ENCODE results near the gene CYB5R4.

- TF ChIP-seq POLR2AphosphoS5 (IDR thresholded peaks at IDR 0.05; ENCODE audit: low read depth, low read length) (no peak), POLR2A (IDR thresholded peaks at IDR 0.05; ENCODE audit: borderline replicate concordance, extremely low read depth, insufficient read depth, insufficient read length) (no peak), EGR1 (IDR thresholded peaks at IDR 0.05; ENCODE audit: low read depth) (no peak), CTCF (IDR thresholded peaks at IDR 0.05 in 2 of 3, conservative IDR thresholded peaks at IDR 0.05 in 1 of 3; ENCODE audit: borderline replicate concordance in 1 of 3, insufficient read depth in 1 of 3, low read depth in 2 of 3, low read length in 2 of 3) (no peak), RAD21 (IDR thresholded peaks at IDR 0.05; ENCODE audit: low read depth) (no peak), CEBPB (IDR thresholded peaks at IDR 0.05; ENCODE audit: low read depth) (no peak), SP1 (IDR thresholded peaks at IDR 0.05; ENCODE audit: low read depth) (no peak), TCF7L2 (IDR thresholded peaks at IDR 0.05; ENCODE audit: borderline replicate concordance, extremely low read depth, insufficient read depth, insufficient read length) (no peak), ZBTB33 (IDR thresholded peaks at IDR 0.05; ENCODE audit: extremely low read depth, insufficient replicate concordance, low read length) (no peak), JUND (IDR thresholded peaks at IDR 0.05) (no peak)
Measured at GRCh38 chr6:84001119-84001518, 141.6 kb downstream of the CYB5R4 start.

Data from HCT116 (cell line).